DOHH2 (cell line): ENCODE data around the gene CLMN.

Experiments
- H3F3A ChIP-seq: fragments of 200-600 bp; sonication (generic), shearing (Covaris generic); 2 replicates; pipeline ENCODE4 v1.6.0; 2016; ENCODE audit warnings: antibody characterized with exemption, mild to moderate bottlenecking; ENCODE audit not compliant: control insufficient read depth, insufficient read depth
- H3K27ac ChIP-seq: fragments of 200-600 bp; sonication (generic); 2 replicates; pipeline ENCODE4 v1.5.1; 2014; ENCODE audit warnings: low read depth, mild to moderate bottlenecking, low read length, moderate library complexity
- H3K27me3 ChIP-seq: fragments of 200-600 bp; sonication (generic); 2 replicates; pipeline ENCODE4 v1.6.1; 2014; ENCODE audit warnings: mild to moderate bottlenecking, low read length, mixed read lengths; ENCODE audit not compliant: control insufficient read depth
- H3K36me3 ChIP-seq: fragments of 200-600 bp; sonication (generic); 2 replicates; pipeline ENCODE4 v1.6.1; 2014; ENCODE audit warnings: mild to moderate bottlenecking, low read length, moderate library complexity, mixed read lengths; ENCODE audit not compliant: control insufficient read depth
- H3K4me1 ChIP-seq: fragments of 200-600 bp; sonication (generic); 2 replicates; pipeline ENCODE4 v1.6.1; 2014; ENCODE audit warnings: mild to moderate bottlenecking, low read length, mixed read lengths; ENCODE audit not compliant: control insufficient read depth
- H3K4me2 ChIP-seq: fragments of 200-600 bp; sonication (generic); 2 replicates; pipeline ENCODE4 v1.6.0; 2014; ENCODE audit warnings: mild to moderate bottlenecking, low read length, moderate library complexity
- H3K4me3 ChIP-seq: fragments of 200-600 bp; sonication (generic); 2 replicates; pipeline ENCODE4 v1.5.1; 2014; ENCODE audit warnings: mild to moderate bottlenecking, low read length, mixed read lengths
- H3K79me2 ChIP-seq: fragments of 200-600 bp; sonication (generic); 2 replicates; pipeline ENCODE4 v1.6.1; 2014; ENCODE audit warnings: mild to moderate bottlenecking, low read length, mixed read lengths; ENCODE audit not compliant: control insufficient read depth
- H3K9me2 ChIP-seq: fragments of 200-600 bp; sonication (generic); replicated peaks from 2 replicates; pipeline ENCODE4 v1.6.1; 2014; ENCODE audit warnings: mild to moderate bottlenecking, low read length, mixed read lengths; ENCODE audit not compliant: control insufficient read depth
- H3K9me3 ChIP-seq: fragments of 200-600 bp; sonication (generic); 2 replicates; pipeline ENCODE4 v1.6.1; 2014; ENCODE audit warnings: antibody characterized with exemption, low read length, mixed read lengths; ENCODE audit not compliant: control insufficient read depth, insufficient read depth
- H4K20me1 ChIP-seq: fragments of 200-600 bp; sonication (generic); 2 replicates; pipeline ENCODE4 v1.6.0; 2014; ENCODE audit warnings: low read depth, mild to moderate bottlenecking, antibody characterized with exemption, low read length, moderate library complexity; ENCODE audit not compliant: control insufficient read depth, insufficient read depth
- EZH2phosphoT487 ChIP-seq: fragments of 200-600 bp; sonication (generic); IDR thresholded peaks from 2 replicates; pipeline ENCODE4 v1.6.1; 2017; ENCODE audit warnings: borderline replicate concordance, mild to moderate bottlenecking, antibody characterized with exemption, low read length, moderate library complexity, mixed read lengths
- TF ChIP-seq, protein P1 (sequence below): fragments of 200-600 bp; sonication (generic); IDR thresholded peaks from one replicate; pipeline ENCODE4 v1.5.1; 2014; ENCODE audit warnings: antibody characterized with exemption, mild to moderate bottlenecking, low read depth, low read length; ENCODE audit not compliant: poor library complexity, severe bottlenecking

The CLMN gene

GRCh38 chr14:95221531-95221930, 98.2 kb downstream of the CLMN start:
- Histone ChIP-seq H3K36me3 (no peaks in the 10 kb centered on the region), H3F3A (no peaks in the 10 kb centered on the region), H3K4me2 (no peak overlapping the region), H3K4me3 (no peak overlapping the region), H3K9me3 (no peaks in the 10 kb centered on the region), H3K79me2 (no peaks in the 10 kb centered on the region), H3K27me3 (no peaks in the 10 kb centered on the region; the same call in 1 of the 2 replicates), H3K27ac (no peak overlapping the region), H3K4me1 (no peaks in the 10 kb centered on the region), H4K20me1 (no peaks in the 10 kb centered on the region), H3K9me2 (no peaks in the 10 kb centered on the region)
- no peak for TF ChIP-seq EZH2phosphoT487
- TF ChIP-seq, protein P1, sequence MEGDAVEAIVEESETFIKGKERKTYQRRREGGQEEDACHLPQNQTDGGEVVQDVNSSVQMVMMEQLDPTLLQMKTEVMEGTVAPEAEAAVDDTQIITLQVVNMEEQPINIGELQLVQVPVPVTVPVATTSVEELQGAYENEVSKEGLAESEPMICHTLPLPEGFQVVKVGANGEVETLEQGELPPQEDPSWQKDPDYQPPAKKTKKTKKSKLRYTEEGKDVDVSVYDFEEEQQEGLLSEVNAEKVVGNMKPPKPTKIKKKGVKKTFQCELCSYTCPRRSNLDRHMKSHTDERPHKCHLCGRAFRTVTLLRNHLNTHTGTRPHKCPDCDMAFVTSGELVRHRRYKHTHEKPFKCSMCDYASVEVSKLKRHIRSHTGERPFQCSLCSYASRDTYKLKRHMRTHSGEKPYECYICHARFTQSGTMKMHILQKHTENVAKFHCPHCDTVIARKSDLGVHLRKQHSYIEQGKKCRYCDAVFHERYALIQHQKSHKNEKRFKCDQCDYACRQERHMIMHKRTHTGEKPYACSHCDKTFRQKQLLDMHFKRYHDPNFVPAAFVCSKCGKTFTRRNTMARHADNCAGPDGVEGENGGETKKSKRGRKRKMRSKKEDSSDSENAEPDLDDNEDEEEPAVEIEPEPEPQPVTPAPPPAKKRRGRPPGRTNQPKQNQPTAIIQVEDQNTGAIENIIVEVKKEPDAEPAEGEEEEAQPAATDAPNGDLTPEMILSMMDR: no peak

DNA sequence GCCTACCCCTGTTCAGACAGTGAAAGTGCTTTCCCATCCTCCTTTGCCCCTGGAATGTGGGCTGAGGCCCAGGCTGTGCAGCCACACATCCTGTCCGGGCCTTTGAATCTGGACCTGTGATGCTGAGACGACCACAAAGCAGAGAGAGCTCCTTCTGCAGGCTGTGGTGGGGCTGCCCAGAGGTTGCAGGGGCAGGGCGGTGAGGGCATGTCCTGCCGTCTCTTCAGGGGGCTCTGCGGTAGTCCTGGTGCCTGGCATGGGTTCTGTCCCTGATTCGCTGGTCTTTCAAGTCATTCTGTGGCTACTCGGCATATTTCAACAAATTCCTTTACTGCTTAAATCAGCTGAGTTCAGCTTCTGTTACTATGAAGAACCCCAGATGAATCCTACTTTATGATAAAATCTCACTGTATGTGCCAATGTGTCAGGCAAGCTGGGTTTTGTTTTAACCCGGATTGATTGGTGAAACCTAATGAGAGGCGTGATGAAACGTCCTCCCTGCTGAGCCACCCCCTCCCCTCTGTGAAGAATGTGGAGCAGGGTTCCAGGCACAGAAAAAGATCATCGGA, 99.0 kb downstream of the CLMN start:
- Histone ChIP-seq H3F3A (no peaks in the 10 kb centered on the region), H4K20me1 (no peaks in the 10 kb centered on the region), H3K27ac (no peak overlapping the region), H3K79me2 (no peaks in the 10 kb centered on the region), H3K27me3 (peaks cover 6% of the 10 kb centered on the region; the same call in 1 of the 2 replicates), H3K4me1 (no peaks in the 10 kb centered on the region), H3K36me3 (no peaks in the 10 kb centered on the region), H3K4me3 (no peak overlapping the region), H3K9me2 (no peaks in the 10 kb centered on the region), H3K9me3 (no peaks in the 10 kb centered on the region), H3K4me2 (no peak overlapping the region)
- TF ChIP-seq, protein P1: no peak
- no peak for TF ChIP-seq EZH2phosphoT487

DNA sequence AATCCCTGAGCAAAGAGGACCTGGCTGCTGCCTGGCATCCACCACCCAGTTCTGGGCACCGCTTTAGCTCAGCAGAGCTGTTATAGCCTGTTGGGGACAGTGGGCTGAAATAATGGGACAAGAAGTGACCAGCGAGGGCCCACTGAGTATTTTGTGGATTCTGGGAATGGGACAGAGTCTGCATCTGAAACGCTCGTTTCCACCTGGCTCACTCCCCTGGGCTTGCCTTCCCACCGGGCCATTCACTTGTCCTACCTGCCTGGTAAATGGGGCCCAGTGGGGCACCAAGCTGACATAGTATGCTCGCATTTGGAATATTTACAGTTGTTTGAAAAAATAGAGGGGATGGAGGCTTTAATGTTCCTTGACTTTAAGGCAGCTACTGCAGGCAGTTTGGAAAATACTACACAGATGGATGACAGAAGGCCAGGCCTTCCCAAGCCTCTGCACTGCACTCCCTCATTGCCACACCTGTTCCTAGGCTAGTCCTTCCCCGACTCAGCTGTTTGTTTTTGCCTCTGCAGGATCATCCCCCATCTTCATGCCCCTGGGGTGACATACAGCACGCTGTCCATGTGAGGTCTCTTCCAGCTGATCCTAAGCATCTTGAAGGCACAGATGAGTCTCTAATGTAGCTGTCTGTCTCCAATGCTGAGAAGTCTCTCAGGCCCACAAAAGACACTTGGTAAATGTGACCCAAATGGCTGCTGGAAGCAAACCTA, 101.1 kb downstream of the CLMN start:
- TF ChIP-seq EZH2phosphoT487: no peak
- Histone ChIP-seq H3K27ac (no peak overlapping the region), H4K20me1 (no peaks in the 10 kb centered on the region), H3K4me1 (no peaks in the 10 kb centered on the region), H3F3A (no peaks in the 10 kb centered on the region), H3K27me3 (peaks cover 6% of the 10 kb centered on the region; the same call in 1 of the 2 replicates), H3K9me3 (no peaks in the 10 kb centered on the region), H3K36me3 (no peaks in the 10 kb centered on the region), H3K9me2 (no peaks in the 10 kb centered on the region), H3K4me3 (no peak overlapping the region), H3K4me2 (no peak overlapping the region), H3K79me2 (no peaks in the 10 kb centered on the region)

- Histone ChIP-seq H3K4me2 (no peak overlapping the region), H3K36me3 (no peaks in the 10 kb centered on the region), H3K4me1 (no peaks in the 10 kb centered on the region), H3K79me2 (no peaks in the 10 kb centered on the region), H3K27ac (no peak overlapping the region), H4K20me1 (no peaks in the 10 kb centered on the region), H3K4me3 (no peak overlapping the region), H3F3A (no peaks in the 10 kb centered on the region), H3K27me3 (peaks cover 6% of the 10 kb centered on the region; the same call in 1 of the 2 replicates), H3K9me2 (no peaks in the 10 kb centered on the region), H3K9me3 (no peaks in the 10 kb centered on the region)
- no peak for TF ChIP-seq EZH2phosphoT487
- TF ChIP-seq, protein P1: no peak
Measured at GRCh38 chr14:95218006-95218405, 101.7 kb downstream of the CLMN start.
